ENCODE data around the gene IL17B.

Gene IL17B

DNA sequence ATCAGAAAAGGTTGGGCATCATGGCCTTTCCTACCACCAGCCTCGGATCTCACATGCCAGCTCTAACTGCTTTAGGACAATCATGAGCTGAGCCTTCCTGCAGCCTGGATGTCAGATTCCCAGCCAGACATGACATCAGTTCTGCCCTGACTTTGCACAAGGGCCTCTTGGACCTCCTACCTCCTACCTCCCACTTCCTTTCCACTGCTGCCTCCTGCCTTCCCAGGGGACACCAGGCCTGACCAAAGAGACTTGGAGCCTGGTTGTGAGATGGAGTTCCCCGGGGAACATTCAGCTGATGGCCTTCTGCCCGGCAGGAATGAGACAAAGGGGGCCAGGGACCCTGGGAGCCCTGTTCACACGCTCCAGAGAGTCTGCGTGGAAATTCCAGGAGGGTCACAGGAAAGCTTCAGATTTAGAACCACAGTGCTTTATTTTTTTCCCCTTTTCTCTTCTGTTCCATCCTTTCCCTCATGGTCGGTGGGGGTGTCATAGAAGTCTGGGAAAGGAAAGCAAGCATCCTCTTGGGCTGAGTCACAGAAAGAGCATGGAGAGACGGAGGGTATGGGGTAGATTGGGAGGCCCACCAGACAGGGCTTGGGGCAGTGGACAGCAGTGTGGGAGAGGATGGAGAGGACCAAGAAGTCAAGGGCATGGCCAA, 35.4 kb upstream of the IL17B start:
- no peak for DNase-seq

GRCh38 chr5:149413477-149414210, 34.6 kb upstream of the IL17B start:
- no peak for DNase-seq

DNA sequence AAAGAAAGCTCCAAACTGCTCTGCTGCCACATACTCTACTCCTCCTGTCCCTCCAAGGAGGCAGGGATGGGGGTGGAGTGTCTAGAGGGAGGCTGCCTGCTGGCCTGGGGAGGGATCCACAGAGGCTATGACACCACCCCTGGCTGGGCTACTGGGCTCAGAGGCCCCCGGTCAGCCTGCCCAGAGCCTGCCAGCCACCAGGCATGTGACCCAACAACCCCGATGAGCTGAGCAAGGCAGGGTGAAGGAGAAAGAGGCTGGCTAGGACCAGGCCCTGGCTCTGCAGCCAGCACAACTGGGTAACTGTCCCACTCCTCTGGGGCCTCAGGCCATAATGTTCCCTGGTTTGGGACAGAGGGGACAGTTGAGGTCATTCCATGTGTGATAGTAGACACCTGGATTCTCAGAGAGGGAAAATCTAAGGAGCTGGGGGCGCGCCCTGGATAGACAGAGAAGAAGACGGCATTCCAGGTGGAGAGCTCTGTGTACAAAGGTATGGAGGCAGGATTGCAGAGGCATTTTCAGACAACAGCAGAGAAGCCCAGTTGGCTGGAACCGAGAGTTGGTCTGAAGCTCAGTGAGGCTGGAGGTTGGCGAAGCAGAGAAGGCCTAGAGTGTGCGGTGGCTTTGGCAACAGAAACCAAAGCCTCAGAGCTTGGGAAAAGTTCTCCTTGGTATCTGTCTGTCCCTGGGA, 33.8 kb upstream of the IL17B start:
- DNase-seq: no peak

- no peak for DNase-seq
Measured at GRCh38 chr5:149411738-149412519, 32.8 kb upstream of the IL17B start.

DNA sequence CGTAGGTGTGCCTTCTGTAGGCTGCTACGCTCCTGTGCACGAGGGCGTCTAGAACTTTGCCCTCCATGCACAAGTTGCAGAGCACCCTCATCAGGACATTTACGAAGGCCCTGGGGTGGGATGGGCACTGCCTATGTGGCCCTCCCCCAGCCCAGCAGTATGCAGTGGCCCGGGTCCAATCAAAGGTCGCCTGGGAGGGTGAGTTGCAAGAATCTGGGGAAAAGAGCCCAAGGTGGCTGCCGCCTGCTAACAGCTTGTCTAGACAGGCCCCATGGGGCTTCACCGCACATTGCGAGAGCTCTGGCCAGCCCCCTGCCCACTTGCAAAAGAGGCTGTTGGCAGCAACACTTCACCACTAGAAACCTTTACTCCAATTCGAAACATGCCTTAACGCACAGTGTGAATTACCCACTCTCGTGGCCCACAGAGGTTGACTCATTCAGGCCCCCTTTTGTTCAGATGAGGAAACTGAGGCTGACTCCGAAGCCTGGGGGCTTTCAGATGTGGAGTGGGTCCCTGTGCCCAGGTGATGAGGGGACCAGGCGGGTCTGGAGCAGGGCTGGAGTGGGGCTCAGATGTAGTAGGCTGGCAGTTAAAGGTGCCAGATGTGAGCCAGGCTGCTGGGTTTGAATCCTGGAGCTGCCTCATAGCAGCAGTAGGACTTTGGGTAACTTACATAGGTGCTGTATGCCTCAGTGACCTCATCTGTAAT, 31.8 kb upstream of the IL17B start:
- DNase-seq: no peak

DNA sequence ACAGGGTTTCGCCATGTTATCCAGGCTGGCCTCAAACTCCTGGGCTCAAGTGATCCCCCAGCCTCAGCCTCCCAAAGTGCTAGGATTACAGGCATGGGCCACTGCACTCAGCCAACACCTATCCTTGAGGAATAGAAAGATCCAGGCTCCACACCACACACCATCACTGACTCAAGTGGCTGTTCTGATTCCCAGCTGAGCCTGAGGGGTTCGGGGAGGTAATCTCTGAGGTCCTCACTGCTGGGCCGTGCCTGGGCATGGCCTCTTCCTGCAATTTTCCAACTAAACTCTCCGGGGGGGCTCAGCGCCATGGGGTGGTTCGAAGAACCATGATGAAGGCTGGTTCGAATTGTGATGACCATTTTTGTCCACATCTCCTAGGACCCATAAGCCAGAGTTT, 31.0 kb upstream of the IL17B start:
- no peak for DNase-seq

GRCh38 chr5:149409268-149409948, 30.3 kb upstream of the IL17B start:
- no peak for DNase-seq

- no peak for DNase-seq
Measured at GRCh38 chr5:149408252-149409099, 29.4 kb upstream of the IL17B start.

GRCh38 chr5:149407323-149408251, 28.5 kb upstream of the IL17B start:
- DNase-seq: no peak

- no peak for DNase-seq
Measured at GRCh38 chr5:149406979-149407306, 27.9 kb upstream of the IL17B start.

- no peak for DNase-seq
Measured at GRCh38 chr5:149406203-149406978, 27.3 kb upstream of the IL17B start.

DNA sequence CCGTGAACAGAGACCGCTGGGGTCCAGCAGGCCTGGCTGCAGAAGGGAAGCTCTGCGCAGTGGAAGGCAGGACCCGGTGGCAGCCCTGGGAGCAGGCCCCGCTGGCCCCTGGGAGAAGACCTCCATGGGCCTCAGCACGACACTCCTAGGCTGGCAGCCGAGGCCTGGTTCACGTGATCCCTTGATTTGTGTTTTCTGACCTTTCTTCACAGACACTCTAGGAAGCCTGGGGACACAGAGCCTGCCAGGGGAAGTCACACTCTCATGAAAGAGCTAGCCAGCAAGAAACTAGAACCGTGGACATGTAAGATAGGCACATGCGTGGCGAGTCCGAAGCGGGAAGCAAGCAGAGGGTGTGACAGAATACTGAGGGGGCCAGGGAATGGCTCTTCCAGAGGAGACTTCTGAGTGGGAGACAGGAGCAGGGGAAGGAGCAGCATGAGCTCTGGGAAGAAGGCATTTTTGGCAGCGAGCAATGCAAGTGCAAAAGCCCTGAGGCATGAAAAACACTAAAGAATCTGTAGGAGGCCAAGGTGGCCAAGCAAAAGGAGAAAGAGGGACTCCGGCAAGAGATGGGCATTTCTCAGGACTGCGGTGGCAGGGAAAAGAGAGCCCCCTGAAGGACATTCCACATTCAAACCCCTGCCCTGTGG, 26.6 kb upstream of the IL17B start:
- DNase-seq: no peak

- no peak for DNase-seq
Measured at GRCh38 chr5:149404746-149405549, 25.9 kb upstream of the IL17B start.

DNA sequence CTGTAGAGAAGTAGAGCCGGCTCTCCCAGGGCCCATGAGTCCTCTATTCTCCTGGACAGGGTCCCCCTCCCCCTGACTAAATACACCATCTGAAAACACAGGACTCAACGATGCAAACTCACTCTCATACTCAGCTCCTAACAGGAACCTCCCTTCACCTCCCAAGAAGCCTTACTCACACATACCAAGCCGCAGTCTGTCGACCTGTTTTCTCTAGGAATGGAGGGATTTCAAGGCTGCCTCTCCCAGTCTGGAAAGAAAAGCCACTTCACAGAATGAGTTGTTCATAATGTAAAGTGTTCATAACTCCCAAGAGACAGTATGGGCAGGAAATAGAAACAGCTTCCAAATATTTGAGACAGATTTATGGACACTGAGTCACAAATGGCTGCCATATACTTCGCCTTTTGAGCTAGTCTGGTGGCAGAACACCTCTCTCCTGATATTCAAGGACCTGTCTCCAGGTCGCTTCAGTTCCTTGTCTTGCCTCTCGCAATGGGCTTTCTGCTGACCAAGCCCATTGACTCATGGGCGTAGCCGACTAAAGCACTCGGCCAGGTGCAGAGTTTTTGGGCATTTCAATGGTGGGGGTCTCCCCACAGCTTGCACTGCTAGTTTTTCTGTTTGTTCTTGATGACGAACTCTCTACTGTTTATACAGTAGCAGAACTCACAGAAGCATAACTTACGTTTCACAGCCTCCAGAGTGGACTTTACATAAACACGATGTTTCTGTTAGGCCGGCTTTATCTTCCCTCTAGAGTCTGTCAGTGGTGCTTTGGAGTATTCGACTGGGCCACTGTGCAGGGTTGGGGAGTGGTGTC, 25.0 kb upstream of the IL17B start:
- no peak for DNase-seq

GRCh38 chr5:149402291-149402690, 23.2 kb upstream of the IL17B start:
- DNase-seq: no peak

DNA sequence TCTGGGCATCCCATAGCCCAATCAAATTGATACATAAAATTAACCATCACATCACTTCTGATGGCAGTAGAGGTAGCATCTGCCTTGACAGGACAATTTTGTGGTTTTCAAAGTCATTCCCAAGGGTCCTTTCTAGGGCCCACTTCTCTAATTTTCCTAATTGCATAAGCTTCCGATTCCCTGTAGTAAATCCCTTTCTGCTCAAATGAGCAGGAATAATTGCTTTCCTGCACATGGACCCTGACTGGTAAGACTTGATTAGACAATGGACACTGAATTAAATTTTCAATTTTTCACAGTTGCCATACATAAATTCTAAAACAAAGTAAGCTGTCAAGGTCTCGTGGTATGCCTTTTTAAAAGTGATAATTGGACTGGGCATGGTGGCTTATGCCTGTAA, 22.0 kb upstream of the IL17B start:
- DNase-seq: no peak

GRCh38 chr5:149400304-149400703, 21.2 kb upstream of the IL17B start:
- DNase-seq: no peak

All from activated gamma-delta T cell (primary cell).